HG03354 (cell line): ENCODE results near the gene GADD45B.
"Not testable (repeated sequence)": the region's sequence is repeated elsewhere in the genome, so short reads cannot be mapped to it uniquely, and the experiment has no call there.

Source experiments
- ATAC-seq: cut with Tn5 transposase; IDR thresholded peaks from one replicate; pipeline ENCODE4 v1.9.1; 2021; ENCODE audit warnings: mild to moderate bottlenecking; ENCODE audit not compliant: unreplicated experiment, poor library complexity, severe bottlenecking

GADD45B gene

DNA sequence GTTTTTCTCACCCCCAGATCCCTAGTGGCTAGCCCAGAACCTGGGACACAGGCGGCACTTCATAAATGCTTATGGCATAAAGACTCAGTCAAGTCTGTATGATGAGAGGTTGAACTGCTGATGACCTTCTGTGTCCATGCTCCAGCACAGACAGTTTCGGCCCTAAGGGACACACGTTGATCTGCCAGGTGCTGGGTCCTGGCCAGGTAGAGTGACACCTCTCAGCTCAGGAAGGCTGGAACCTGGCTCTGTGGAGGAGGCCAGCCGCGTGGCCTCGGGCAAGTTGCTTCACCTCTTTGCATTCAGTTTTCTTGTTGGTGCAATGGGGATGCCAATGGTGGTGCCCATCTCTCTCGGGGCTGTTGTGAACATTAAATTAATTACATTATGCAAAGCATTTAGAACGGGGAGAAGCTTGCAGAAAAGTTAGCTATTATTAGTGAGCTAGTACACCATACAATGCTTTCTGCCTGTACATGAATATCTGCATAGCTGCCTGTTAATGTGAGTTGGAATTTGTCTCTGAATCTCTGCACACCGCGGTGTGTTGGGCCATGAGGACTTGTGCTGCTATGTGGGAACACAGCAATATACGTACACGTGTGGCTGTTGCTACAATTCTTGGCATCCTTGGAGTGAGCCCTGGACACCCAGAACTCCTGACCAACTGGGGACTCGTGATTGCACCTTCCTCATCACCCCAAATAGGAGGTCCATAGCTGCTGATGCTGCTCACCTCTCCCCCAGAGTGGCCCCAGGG, 8.4 kb downstream of the GADD45B start:
- ATAC-seq, result no peak

GRCh38 chr19:2485428-2485827, 9.5 kb downstream of the GADD45B start:
- ATAC-seq, result no peak

DNA sequence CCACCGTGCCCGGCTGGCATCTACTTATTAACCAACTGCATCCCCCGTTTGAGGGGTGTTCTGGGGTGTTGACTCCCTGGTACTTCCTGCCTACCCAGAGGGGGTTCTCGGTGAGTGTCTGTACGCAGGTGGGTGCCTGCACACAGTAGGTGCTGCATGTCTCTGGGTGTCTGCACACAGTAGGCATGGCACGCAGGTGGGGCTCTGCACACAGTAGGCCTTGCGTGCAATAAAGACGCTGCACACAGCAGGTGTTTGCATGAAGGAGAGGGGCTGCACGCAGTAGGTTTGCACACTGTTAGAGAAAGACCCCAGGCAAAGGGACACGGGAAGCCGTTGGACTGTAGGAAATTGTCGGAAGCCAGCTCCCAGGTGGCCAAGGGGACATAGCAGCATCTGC, 11.2 kb downstream of the GADD45B start:
- ATAC-seq, result no peak

DNA sequence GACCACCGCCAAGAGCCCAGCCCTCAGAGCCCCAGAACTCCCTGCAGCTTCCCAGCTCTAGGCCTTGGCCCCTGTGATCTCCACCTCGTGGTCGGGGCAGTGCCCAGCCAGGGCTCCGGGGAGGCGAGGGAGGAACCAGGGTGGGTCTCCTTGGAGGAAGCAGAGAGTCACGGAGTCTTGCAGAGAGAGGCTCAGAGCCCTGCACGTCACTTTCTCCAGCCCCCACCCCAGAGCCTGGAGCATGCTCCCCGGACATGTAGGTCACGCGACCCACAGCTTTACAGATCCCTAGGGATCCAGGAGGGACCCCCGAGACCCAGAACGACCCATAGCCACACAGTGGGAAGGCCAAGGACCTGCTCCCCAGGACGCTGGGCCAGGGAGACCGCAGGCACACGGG, 11.9 kb downstream of the GADD45B start:
- ATAC-seq, result no peak

DNA sequence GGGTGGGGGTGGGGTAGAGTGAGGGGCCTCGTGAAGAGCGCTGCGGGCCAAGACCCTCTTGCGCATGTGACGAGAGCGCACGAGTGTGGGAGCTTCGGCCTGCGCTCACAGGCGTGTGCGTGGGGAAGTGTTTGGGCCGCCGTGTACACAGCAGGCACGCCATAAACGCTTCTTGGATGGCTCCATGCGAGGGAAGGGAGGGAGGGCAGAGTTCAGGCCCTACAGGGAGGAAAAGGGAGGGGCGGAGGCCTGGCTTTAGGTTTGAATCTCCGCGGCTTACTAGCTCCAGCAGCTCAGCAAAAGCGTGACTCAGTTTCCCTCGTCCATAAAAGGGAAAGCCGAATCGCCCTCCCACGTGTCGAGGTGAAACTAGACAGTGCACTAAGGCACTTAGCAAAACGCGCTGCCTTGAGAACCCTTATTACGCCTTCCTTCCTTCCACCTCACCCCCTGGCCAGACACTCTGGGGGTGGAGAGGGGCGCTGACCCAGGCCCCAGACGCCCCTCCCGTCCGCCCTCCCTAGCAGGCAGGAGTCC, 12.5 kb downstream of the GADD45B start:
- ATAC-seq, result no peak

DNA sequence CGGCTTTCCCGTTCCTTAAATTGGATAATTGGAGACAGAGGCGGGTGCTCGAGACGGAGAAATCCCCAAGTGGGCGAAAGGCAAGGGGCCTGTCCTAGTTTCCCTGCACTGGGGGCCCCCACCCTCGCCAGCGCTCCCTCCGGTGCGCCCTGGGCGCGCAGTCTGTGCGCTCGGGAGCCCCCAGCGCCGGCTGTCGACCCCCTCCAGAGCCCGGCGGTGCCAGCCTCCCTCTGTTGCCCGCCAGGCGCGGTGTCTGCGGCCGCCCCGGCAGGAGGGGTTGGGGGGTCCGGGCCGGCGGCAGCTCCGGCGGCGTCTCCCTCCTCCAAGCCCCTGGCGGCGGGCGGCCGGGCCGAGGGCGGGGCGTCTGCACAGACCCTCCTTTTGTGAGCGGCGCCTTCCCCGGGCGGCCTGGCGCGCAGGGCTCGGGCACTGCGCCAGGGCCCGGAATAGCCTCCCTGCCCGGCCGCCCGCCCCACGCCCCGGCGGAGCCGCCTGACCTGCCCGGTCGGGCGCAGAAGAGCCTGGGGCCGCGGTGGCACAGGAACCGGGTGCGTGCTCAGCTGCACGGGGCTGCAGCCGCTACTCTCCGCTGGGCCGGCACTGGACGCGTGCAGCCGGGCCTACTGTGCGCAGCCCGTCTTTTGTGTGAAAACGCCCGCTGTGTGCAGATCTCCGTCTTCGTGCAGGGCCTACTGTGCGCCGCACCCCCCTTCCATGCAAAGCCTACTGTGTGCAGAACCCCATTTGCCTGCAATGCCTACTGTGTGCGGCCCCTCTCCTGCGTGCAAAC, 13.2 kb downstream of the GADD45B start:
- no peak for ATAC-seq

DNA sequence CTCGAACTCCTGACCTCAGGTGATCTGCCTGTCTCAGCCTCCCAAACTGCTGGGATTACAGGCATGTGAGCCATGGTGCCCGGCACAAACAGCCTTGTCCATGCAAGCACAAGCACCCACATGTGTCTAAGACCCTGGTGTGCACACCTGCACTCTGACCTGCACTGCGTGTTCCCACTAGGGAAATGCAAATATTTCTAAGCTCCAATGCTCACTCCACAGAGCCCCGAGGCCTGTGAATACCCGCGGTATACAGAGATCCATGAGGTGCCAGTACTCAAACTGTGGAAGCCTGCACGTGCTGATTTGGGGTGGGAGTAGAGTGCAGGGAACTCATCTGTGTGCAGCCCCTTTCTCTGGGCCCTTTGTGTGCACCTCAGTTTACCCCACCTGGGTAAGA, 14.7 kb downstream of the GADD45B start:
- ATAC-seq, result no peak

- ATAC-seq, result no peak
Observed at GRCh38 chr19:2491130-2491801, 15.3 kb downstream of the GADD45B start.

GRCh38 chr19:2492870-2493269, 16.9 kb downstream of the GADD45B start:
- no peak for ATAC-seq

DNA sequence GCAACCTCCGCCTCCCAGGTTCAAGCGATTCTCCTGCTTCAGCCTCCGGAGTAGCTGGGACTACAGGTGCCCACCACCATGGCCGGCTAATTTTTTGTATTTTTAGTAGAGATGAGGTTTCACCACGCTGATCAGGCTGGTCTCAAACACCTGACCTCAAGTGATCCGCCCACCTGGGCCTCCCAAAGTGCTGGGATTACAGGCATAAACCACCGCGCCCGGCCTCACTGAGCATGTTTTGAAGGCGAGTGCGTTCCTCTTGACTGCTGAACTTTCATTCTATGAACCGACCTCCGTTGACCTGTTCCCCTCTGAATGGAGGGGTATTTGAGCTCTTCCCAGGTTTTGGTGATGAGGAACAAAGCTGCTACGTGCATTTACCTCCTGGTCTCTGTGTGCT, 17.5 kb downstream of the GADD45B start:
- ATAC-seq, result not testable (repeated sequence)

GRCh38 chr19:2494084-2494446, 18.1 kb downstream of the GADD45B start:
- no peak for ATAC-seq

DNA sequence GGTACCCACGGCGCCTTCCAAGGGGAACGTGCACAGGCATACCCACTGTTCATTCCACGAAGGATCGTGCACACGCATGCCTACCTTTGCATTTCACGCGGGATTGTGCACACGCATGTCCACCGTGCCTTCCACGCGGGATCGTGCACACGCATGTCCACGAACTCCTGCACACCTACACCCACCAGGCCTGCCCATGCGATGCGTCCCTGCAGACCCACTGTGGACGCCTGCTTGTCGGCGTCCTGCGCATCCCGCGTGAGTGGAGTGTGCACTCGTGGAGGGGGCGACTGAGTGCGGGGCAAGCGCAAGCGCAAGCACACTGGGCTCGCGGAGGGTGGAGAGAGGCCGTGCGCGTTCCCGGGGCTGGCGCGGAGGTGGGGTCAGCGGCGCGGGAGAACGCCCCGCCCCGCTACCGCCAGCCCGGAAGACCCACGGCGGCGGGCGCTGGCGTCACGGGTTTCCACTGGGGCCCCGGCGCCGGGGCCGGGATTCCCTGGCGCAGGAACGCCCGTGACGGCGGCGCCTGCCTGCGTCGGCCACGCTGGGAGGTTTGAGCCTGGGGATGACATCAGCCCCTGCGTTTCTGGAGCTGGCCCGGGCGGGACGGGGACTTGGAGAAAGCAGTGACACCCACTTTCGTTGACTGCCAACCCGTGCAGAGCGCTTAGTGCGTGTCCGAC, 18.7 kb downstream of the GADD45B start:
- no peak for ATAC-seq

DNA sequence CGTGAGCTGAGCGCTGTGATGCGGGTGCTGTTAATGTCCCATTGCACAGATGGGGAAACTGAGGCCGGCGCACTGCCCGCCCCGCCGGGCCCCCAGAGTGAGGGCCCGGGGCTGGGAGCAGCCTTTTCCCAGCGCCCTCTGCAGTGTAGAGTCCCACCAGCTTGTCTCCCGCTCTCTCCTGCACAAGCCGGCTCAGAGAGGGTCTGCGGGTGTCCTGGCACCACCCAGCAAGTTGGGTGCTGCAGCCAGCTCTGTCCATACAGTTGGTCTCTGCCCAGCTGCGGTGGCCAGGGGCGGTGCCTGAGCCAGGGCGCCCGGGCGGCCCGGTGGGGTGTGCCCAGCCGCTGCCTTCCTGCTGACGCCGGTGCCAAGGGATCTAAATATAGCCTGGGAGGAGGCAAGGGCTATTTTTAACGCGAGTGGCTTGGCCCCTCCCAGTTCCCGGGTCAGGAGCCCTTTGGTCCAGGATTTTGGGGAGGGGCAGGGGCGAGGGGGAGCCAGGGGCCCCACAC, 19.3 kb downstream of the GADD45B start:
- ATAC-seq, result no peak

DNA sequence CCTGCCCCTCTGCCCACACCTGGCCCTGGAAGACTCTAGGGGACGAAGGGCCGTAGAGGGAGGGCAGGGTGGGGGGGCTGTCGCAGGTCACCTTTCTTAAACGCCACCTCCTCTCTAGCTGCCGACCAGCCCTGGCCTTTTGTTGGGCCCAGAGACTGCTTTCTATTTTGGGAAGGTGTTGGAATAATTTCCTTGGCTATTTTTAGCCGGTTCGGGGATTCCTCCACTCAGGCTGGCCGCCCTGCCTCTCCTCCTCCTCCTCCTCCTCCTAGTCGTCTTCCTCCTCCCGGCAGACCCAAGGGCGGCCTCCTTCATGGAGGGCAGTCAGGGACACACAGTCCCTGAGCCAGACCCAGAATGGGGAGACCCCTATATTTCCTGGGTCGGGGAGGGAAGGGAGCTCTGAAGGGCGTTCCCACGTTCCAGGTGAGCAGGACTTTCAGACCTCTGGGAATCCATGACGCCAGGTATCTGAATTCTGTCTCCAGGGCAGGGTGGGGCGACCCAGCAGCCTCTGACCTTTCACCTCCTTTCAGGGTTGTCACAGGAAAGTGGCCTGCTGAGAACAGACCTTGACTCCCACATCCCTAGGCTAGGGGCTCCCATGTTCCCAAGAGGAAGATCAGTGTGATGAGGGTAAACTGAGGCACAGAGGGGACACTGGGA, 19.9 kb downstream of the GADD45B start:
- ATAC-seq, result no peak

DNA sequence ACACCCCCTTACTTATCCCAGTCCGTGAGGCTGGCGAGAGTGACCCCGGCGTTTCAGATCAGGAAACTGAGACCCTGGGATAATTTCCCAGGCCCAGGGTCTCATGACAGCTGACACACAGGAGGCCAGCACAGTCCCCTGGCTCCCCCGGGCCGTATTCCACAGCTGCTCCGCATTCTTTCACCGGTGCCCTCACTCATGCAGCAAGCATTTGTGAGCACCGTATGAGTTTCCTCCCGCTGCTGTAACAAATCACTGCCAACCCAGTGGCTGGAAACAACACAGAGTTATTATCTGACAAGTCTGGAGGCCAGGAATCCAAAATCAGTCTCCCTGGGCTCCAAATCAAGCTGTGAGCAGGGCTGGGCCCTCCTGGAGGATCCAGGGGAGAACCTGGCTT, 21.3 kb downstream of the GADD45B start:
- no peak for ATAC-seq

DNA sequence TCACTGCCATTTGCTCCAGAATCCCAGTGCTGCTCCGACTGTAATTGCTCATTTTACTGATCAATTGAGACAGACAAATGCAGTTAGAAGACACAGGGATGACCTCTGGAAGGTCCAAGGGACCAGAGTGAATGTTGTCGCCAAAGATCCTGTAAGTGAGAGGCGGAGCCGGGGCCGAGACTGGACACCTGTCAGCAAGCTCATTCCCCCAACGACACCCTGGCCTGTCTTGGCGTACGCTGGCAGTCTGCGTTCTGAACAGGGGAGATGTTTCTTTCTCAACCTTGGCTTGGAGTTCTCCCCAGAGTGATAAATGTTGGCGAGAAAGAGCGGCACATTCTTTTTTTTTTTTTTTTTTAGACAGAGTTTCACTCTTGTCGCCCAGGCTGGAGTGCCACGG, 24.2 kb downstream of the GADD45B start:
- no peak for ATAC-seq

- no peak for ATAC-seq
Observed at GRCh38 chr19:2500841-2501261, 24.9 kb downstream of the GADD45B start.

DNA sequence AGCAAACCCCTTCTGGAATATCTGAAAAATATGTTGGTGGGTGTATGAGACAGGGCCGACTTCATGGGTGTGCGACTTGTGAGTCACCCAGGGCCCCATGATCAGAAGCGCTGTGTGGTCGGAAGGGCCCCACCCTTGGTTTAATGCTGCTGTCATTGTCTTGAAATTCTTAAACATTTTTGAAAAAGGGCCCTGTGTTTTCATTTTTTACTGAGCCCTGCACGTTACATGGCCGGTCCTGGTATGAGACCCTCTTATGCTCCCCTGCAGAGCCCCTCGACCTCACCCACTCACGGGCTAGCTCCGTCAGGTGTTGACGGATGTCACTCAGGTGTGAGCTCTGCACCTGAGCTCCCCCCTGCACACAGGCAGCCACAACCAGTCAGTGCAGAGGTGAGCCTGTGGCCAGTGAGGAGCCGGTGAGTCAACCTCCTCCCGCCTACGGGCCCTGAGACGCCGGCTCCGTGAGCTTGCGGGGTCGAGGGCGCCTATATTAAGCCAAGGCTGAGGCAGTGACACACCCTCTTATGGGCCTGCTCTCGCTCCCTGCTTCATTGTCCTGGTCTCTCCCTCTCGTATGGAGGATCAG, 27.7 kb downstream of the GADD45B start:
- no peak for ATAC-seq

GRCh38 chr19:2506656-2507055, 30.7 kb downstream of the GADD45B start:
- not testable (repeated sequence) for ATAC-seq
